G401 (cell line): ENCODE measurements around the gene FPR2. TPM values are rescaled to one million over a fixed set of nuclear protein-coding genes. Genes with fewer than 3 reads are reported as not detected.

ENCODE experiments used
- DNase-seq: peaks from one replicate; pipeline ENCODE4 v3.0.0-alpha.2; 2015; ENCODE audit warnings: low spot score
- in situ Hi-C: cut with HindIII; loops from 2 replicates; pipeline ENCODE4 v1.10.0; 2016; ENCODE audit warnings: low sequenced_read_pairs, mixed read lengths
- total RNA-seq: library from RNA; depleted of rRNA; stranded (reverse); fragments of >200 nt; shearing (Covaris generic); gene quantifications from 2 replicates; pipeline ENCODE4 v1.2.3, GENCODE V29; 2014

Gene FPR2
- total RNA-seq, 1 experiment from 2014 or later: not detected

DNA sequence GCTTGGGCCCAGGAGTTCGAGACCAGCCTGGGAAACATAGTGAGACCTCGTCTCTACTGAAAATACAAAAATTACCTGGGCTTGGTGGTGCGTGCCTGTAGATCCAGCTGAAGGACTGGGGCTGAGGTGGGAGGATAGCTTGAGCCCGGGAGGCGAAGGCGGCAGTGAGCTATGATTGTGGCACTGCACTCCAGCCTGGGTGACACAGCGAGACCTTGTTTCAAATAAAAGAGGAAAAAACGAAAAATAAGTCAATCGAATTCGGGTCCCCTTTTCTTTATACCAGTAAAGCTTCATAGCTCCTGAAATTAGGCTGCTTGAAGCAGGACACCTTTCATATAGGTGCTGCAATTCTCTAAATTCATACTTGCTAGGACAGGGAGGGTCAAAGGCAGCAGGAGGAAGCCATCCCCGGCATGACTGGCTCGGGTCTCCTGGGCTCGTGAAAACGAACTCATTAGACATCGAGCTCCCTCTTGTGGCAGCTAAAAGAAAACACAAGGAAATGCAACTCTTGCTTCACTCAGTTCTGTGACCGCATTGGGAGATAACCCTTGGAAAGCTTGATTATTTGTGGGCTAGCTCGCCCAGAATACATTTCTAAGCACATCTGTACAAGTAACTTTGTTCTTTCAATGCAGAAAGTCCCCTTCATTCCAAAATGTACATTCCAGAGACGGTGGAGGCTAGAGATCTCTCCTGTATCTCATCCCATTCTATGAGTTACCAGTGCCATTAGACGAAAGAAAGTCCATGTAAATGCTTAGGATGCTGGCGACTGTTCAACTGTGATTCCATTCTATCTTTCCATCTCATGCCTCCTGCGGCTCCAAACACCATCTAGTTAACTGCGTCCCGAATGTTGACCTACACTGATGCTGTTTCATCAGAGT lies 16.8 kb downstream of the FPR2 start:
- in situ Hi-C loops: no loop called here
- DNase-seq: peak; percentile 89

DNA sequence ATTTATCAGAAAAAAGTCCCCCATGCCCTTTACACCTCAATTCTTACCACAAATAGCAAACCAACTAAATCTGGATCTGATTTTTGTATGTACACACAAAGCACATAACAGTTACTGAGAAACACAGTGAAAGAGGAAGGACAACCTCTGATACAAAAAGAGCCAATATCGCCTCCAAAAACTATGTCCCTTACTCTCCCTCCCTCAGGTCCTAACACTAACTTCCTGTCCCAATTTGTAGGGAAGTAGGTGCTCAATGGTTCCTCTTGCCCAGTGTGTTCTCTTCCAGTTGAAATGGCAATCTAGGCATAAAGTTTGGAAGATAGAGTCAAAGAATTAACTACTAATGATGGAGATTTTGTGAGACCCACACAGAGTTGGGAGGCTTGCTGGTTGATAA lies 18.2 kb downstream of the FPR2 start:
- DNase-seq: no peak
- in situ Hi-C loops: no loop called here

DNA sequence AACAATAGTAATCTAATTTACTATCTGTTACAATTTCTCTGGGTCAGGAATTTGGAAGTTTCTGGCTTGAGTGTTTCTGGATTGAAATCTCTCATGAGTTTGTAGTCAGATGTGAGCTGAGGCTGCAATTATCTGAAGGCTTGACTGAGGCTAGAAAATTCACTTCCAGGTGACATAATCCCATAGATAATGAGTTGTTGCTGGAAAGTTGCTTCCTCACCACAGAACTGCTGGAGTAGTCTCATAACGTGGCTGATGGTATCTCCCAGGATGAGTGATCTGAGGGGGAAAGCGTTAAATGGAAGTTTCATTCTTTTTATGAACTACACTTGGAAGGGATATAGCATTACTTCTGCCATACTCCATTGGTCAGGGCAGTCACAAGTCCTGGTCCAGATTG lies 18.7 kb downstream of the FPR2 start:
- no peak for DNase-seq
- in situ Hi-C loops: no loop called here

DNA sequence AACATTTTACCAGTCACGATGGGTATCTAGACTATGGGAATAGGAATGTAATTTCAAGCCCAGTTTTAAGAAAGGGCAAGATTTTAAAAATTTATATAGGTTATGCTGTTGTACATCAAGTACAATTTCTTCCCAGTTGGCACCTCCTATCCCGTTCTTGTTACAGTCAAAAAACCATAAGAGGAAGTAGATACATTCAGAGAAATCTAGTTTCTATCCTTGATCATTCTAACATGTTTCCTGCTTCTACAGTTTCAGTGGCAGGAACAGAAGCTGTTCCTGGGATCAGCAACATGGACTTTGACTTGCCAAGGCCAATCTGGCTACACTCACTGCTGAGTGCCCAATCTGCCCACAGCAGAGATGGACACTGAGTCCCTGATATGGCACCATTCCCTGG lies 19.3 kb downstream of the FPR2 start:
- DNase-seq: no peak
- in situ Hi-C loops: no loop called here

DNA sequence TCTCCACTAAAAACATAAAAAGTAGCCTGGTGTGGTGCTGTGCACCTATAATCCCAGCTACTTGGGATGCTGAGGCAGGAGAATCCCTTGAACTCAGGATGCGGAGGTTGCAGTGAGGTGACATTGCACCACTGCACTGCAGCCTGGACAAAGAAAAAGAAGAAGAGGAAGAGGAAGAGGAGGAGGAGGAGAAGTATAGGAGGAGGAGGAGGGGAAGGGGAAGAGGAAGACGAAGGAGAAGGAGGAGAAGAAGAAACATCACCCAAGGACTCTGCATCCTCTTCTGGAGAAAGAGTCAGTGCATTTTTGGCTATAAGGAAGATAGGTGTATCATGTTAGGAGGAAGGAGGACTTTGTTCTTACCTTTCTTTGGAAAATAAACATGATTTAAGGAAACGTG lies 21.0 kb downstream of the FPR2 start:
- no peak for DNase-seq
- in situ Hi-C loops: no loop called here

DNA sequence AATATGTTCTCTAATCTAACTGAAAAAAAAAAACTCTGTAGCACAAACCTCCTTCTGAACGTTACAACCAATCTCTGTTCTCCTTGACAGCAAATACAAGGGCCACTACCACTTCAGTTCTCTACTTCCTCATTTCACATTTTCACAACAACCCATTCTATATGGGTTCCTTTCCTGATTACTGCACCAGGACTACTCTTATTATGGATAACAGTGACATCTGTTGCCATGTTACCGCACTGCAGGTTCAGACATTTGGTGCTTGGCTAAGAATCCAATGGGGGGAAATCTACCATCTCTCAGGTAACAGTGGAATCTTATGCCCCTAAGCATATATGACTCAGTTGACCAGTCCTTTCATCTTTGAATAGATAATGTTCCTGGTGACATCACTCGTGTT lies 22.4 kb downstream of the FPR2 start:
- in situ Hi-C loops: no loop called here

DNA sequence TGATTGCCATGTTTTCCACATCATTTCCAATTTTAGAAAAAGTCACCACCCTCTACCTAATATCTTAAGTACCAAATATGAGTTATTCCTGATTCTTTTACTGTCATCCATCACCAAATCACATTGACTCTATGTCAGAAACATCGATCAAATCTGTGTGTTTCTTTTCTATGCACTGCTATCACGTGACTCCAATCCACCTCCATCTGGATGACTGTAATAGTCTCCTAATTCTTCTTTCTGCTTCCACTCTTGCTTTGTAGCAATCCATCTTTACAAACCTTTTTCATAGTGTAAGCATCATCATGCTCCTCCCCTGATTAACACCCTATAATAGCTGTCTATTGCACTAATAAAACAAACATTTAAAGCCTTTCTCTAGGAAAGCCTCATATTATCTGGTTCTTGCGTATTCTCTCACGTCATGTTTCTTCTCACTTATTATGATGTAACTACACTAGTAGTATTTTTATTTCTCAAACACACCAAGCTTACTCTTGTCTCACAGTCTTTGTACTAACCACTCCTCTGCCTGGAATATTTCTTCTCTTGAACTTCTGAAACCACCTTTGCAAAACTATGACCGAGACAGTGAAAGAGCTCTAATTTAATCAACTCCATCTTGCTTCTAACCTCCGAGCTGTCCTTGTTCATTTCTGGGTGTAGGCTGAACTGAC lies 23.3 kb downstream of the FPR2 start:
- in situ Hi-C loops: no loop called here
- DNase-seq: no peak

More for the DNA sequence above, 22.4 kb downstream of the FPR2 start:
- DNase-seq: peak; percentile 2

DNA sequence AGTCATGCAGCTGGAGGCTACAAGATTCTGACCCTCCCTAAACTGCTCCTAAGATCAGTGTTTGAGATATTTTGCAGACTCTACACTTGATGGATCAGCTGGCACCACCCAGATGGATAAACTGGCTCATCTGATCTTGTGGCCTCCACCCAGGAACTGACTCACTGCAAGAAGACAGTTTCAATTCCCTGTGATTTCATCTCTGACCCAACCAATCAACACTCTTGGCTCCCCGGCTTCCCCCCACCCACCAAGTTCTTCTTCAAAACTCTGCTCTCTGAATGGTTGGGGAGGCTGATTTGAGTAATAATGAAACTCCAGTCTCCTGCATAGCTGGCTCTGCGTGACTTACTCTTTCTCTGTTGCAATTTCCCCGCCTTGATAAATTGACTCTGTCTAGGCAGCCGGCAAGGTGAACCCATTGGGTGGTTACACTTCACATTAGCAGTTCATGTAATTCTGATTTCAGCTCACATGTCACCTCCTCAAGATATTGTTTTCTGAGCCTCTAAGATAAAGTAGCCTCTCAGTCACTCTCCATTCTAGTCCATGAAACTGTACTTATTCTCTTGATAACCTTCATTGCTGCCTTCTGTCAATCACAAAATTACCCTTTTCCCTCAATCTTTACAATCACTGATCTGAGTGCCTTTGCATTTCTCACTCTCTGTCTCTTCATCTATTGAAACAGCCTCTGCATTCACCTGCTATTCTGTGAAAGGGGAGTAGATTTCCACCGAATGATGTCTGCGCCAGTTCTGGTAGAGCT lies 24.1 kb downstream of the FPR2 start:
- no peak for DNase-seq
- in situ Hi-C loops: no loop called here

DNA sequence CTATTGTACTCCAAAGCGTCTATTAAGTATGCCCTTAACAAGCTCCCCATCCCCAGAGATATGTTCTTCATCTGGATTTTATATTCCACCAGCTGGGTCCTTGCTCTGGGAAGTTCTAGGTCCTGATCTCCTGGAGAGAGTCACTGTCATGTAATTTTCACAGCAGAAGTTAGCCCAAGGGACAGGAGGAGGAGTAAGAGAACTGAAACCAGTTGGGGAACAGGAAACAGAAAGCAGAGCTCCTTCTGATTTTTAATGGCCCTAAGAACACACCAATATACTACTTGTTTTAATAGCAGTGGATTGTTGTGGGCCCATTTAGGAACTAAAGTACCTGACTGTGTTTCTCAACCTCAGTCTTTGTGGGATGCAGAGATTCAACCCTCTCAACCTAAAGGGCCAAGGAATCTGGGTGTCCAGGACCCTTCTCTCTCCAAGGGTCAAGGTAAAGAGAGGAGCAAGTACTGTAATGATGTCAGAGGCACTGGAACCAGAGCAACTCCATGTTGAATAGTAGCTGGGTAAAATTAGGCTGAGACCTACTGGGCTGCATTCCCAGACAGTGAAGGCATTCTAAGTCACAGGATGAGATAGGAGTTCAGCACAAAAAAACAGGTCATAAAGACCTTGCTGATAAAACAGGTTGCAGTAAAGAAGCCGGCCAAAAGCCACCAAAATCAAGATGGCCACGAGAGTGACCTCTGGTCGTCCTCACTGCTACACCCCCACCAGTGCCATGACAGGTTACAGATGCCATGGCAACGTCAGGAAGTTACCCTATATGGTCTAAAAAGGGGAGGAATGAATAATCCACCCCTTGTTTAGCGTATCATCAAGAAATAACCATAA lies 25.9 kb downstream of the FPR2 start:
- no peak for DNase-seq
- in situ Hi-C loops: no loop called here

DNA sequence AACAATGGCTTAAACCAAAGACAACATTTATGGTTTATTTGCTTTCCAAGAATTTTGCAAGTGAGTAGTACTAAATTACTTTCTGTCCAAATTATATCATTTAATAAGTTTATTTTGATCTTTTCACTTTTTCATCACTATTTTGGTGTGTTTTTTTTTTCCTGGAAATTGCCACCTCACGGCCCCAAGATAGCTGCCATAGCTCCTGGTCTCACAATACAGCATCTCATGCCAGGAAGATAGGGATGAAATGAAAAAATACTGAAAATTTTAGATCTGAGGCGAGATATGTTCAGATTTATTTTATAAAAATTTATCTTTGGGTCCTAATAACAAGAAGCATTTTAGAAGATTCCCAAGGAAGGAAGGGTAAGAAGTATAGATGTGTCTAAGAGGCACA lies 27.0 kb downstream of the FPR2 start:
- in situ Hi-C loops: no loop called here
- no peak for DNase-seq

DNA sequence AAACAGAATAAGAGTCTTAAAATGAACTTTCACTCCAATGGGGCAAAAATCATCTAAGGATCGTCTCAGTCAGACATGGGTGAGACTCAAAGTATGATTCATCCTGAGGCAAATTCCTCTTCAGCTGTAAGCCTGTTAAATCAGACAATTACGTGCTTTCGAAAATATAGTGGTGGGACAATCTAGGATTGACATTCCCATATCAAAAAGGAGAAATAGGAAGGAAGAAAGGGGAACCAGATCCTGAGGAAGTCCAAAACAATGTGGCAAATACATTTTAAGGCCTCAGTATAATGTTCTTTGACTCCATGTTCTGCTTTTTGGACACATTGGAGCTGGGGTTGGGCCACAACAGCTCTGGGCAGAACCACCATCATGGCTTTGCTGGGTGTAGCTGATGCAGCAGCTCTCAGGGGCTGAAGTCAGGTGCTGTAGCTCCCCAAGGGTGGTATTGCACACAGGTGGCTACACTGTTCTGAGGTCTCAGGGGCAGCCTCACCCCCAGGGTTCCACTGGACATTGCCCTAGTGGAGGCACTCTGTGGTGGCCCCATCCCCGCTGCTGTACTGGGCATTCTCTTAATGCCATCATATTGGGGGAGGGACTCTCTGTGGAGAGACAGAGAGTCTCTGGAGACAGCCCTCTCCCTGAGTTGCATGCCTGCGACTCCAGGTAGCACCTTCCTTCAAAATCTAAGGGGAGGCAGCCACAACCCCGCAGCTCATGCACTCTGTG lies 28.2 kb downstream of the FPR2 start:
- DNase-seq: no peak
- in situ Hi-C loops: no loop called here

DNA sequence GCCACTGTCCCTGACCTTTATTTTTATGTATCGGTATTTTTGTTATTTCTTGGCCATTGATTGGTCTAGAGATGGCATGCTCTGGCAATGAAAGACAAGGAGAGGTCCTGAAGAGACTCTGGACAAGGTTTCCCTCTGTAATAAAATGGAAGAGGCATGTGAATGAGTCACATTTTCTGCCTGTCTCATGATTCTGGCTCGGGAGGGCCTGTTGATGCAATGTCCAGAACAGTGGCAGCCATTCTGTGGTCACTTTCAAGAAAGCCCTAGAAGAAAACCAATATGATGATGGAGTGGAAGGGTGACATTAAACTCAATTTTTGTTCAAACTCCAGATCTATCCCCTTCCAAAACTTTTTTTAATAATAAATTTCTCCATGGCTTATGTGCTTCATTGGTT lies 32.0 kb downstream of the FPR2 start:
- DNase-seq: no peak
- in situ Hi-C loops: no loop called here

DNA sequence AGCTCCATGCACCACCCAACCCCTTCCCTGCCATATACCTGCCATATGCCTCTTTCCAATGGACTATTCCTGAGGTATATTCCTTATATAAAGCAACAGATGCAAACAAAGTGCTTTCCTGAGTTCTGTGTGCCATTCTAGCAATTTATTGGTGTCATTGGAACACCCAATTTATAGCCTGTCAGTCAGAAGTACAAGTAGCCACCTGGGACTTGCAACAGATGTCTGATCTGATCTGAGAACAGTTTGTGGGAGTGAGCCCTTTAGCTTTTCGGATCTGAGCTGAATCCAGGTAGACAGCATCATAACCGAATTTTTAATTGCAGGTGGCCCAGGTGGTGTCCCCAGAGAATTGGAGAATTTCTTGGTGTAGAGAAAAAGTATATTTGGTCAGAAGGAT lies 33.0 kb downstream of the FPR2 start:
- in situ Hi-C loops: no loop called here
- no peak for DNase-seq

DNA sequence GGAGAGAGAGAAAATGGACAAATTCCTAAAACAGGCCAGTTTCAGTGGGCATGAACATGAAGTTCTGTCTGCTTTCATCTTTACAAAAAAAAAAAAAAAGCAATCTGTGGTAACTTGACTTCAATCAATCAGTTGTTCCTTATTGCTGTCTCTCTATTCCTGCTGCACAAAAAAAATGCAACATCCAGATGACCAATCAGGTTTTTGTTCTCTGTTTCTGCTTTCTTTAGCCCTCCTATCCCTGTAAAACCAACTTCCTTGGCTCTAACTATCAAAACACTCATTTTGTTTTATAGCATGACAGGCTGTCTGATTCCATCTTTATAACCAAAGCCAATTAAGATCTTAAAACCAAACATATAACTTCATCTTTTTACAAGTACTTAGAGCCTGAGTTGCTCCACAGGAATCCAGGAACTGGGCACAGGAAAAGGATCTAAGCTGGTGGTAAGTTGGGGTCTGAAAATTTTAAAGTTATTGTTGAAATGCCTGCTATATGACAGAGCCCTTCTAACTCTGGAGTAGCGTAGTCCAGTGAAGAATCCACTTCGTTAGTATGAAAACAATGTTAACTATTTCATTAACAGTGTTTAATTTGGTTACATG lies 34.0 kb downstream of the FPR2 start, which contains the start of gene FPR3:
Gene FPR3, plus strand, starts transcription at position 273 of the 606 bp plus-strand sequence. CDS start 28,592 bp downstream, outside the sequence.
- no peak for DNase-seq
- in situ Hi-C loops: no loop called here

DNA sequence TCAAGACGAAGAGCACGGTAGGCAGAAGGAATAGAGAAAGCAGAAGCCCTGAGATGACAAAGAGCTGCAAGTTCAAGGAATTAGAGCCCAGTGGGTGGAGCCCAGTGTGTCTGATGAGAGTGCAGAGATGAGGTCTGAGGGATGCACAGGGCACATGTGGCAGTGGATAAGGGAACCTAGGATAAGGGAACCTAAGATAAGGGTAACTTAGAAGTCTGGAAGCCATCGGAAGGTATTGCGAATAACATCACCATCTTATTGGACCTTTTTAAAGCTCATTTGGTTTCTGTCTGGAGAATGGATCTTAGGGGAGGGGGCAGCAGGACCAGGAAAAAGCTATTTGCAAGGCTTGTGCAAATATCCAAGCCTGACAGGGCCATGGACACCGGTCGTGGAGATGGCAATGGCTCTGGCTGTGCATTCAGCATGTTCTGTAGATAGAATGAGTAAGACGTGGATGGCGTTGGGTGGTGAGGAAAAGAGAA lies 35.3 kb downstream of the FPR2 start:
- in situ Hi-C loops: no loop called here
- no peak for DNase-seq

DNA sequence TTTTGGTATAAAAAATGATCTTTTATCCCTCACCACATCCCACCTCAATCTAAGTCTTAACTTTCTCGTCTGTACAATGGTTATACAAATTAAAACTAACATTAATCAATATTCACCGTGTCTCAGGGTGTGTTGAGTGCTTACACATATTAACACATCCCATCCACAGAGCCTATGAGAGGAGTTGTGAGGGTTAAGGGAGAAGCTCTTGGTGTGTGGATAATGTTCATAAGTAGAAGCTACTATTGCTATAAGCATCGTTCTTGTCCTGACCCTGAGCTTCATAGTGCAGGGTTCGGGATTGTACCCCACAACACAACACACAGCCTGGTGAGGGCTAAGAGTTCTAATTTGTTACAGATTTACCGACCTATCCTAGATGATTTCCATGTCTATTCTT lies 36.5 kb downstream of the FPR2 start:
- no peak for DNase-seq
- in situ Hi-C loops: no loop called here

DNA sequence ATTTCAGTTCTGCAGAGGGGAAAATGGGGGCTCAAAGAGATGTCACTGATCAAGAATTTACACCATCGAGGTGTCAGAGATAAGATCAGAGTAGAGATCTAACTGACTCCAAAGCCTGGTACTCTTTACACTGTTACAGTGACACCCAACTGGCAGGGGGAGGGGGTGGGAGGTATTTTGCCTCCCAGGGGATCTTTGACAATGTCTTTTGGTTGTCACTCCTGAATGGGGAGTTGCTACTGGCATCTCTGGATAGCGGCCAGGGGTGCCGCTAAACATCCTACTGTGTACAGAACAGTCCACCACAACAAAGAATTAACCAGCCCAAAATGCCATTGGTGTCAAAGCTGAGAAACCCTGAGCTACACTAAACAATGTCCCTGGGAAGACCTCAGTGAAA lies 37.1 kb downstream of the FPR2 start:
- DNase-seq: no peak
- in situ Hi-C loops: no loop called here
